Panc1 (cell line): ENCODE measurements around the gene PARP4. TPM values are rescaled to one million over a fixed set of nuclear protein-coding genes. Genes with fewer than 3 reads are reported as not detected.

Experiments
- ATAC-seq: fragments of 200-7000 bp; cut with Tn5 transposase; 2 replicates; pipeline ENCODE4 v1.9.1; 2020; ENCODE audit warnings: mild to moderate bottlenecking, moderate library complexity
- BruUV-seq: library from RNA; stranded (reverse); fragments of 400-500 nt; replicated peaks from 2 replicates; lab custom pipeline; 2021; lab: Mats Ljungman, UMichigan
- CTCF ChIA-PET: fragments of 300-600 bp; sonication (Branson Sonifier 250); formaldehyde crosslinking; loops from one replicate; lab custom pipeline; 2022; ENCODE audit warnings: antibody characterized with exemption; lab: Charles Lee
- POLR2A ChIA-PET: fragments of 300-600 bp; sonication (Branson Sonifier 250); formaldehyde crosslinking; loops from one replicate; lab custom pipeline; 2022; ENCODE audit warnings: antibody characterized with exemption; lab: Charles Lee
- DNase-seq: peaks from one replicate; pipeline ENCODE4 v3.0.0-alpha.2; 2010; ENCODE audit warnings: low read depth, low spot score
- H3K27ac ChIP-seq: 2 replicates; pipeline ENCODE4 v1.5.1; 2011; ENCODE audit warnings: mild to moderate bottlenecking, low read length, inconsistent platforms
- H3K27me3 ChIP-seq: fragments of 200-500 bp; sonication (Bioruptor generic); 2 replicates; pipeline ENCODE4 v1.6.0; 2014; ENCODE audit warnings: low read length, inconsistent platforms; ENCODE audit not compliant: control insufficient read depth, insufficient read depth
- H3K36me3 ChIP-seq: fragments of 200-500 bp; sonication (Bioruptor generic); 2 replicates; pipeline ENCODE4 v1.5.1; 2014; ENCODE audit warnings: inconsistent platforms, mild to moderate bottlenecking, low read length, moderate library complexity; ENCODE audit not compliant: control insufficient read depth, insufficient read depth
- H3K4me1 ChIP-seq: 2 replicates; pipeline ENCODE4 v1.5.1; 2011; ENCODE audit warnings: inconsistent platforms, mild to moderate bottlenecking, low read length, moderate library complexity; ENCODE audit not compliant: control insufficient read depth, insufficient read depth
- H3K4me3 ChIP-seq, 2 experiments: 2 replicates each; pipeline ENCODE4 v1.5.1; 2011 to 2012; ENCODE audit warnings: low read depth in 2 of 2, low read length in 2 of 2, mild to moderate bottlenecking in 2 of 2, inconsistent platforms in 1 of 2, moderate library complexity in 1 of 2
- H3K9me3 ChIP-seq: fragments of 200-500 bp; sonication (Bioruptor generic); 2 replicates; pipeline ENCODE4 v1.5.1; 2014; ENCODE audit warnings: low read depth, mild to moderate bottlenecking, inconsistent platforms, low read length, moderate library complexity; ENCODE audit not compliant: control insufficient read depth, insufficient read depth
- POLR2AphosphoS5 ChIP-seq: IDR thresholded peaks from 2 replicates; pipeline ENCODE4 v1.6.1; 2012; ENCODE audit warnings: mild to moderate bottlenecking, low read depth, low read length, moderate library complexity
- SIN3A ChIP-seq: IDR thresholded peaks from 2 replicates; pipeline ENCODE4 v1.6.1; 2012; ENCODE audit warnings: low read depth, mild to moderate bottlenecking, low read length, moderate library complexity, borderline replicate concordance; ENCODE audit not compliant: insufficient read depth
- TCF7L2 ChIP-seq: IDR thresholded peaks from 2 replicates; pipeline ENCODE4 v1.6.1; 2011; ENCODE audit warnings: mild to moderate bottlenecking, low read depth, low read length, inconsistent platforms
- in situ Hi-C: cut with HindIII; loops from 2 replicates; pipeline ENCODE4 v1.10.0; 2016; ENCODE audit warnings: low sequenced_read_pairs, low pct_unique_long_range_greater_than_20kb
- intact Hi-C: fragments of 100-400 bp; cut with micrococcal nuclease; formaldehyde crosslinking; loops from one replicate; pipeline ENCODE4 v1.10.0; 2022; ENCODE audit not compliant: unreplicated experiment
- total RNA-seq: library from RNA; stranded (reverse); gene quantifications from one replicate; pipeline ENCODE4 v1.2.1, GENCODE V29; 2021; ENCODE audit not compliant: unreplicated experiment
- TF ChIP-seq, protein P1 (sequence below): fragments of 450-650 bp; IDR thresholded peaks from 2 replicates; pipeline ENCODE4 v1.5.1; 2017; ENCODE audit warnings: mild to moderate bottlenecking
- TF ChIP-seq, protein P2 (sequence below), 2 experiments: IDR thresholded peaks; 2 replicates each; pipeline ENCODE4 v1.6.1; 2011 to 2012; ENCODE audit warnings: low read depth in 2 of 2, control low read depth in 1 of 2, low read length in 1 of 2, mild to moderate bottlenecking in 1 of 2, moderate library complexity in 1 of 2; ENCODE audit not compliant: insufficient read depth in 1 of 2

The PARP4 gene
- total RNA-seq, 1 experiment from 2014 or later, result 44.0 TPM

DNA sequence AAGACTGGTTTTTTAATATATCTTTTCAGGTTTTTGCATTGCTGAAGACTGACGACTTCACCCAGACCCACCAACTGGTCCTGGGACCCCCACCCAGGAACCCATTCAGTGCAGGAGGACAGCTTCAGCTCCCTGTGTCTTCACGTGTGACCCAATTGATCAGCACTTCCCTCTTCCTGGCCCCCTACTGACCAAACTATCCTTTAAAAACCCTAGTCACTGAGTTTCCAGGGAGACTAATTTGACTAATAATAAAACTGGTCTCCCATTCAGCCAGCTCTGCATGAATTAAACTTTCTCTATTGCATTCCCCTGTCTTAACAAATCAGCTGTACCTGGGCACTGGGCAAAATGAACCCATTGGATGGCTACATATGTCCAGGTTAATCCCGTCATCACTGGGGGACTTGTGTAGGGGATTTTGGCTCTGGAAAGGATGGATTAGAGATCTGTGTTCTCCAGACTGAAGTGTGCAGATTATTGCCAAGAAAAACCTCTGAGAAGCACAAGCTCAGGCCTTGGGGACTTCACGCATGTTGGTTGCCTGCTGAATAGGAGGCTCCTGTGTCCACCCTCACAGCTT lies 16.3 kb upstream of the PARP4 start:
- intact Hi-C loops (no loop called here), in situ Hi-C loops (no loop called here)
- no peak overlapping the region for H3K4me3 ChIP-seq
- H3K27me3 ChIP-seq, result peaks cover 5% of the 10 kb centered on the region
- no peaks in the 10 kb centered on the region for H3K36me3 ChIP-seq
- DNase-seq (no peak), ATAC-seq (no peak)
- no peaks in the 10 kb centered on the region for H3K4me1 ChIP-seq
- CTCF ChIA-PET, result no interaction called here
- no TSS peak for BruUV-seq
- H3K9me3 ChIP-seq, result no peaks in the 10 kb centered on the region
- TF ChIP-seq TCF7L2 (no peak), POLR2AphosphoS5 (no peak)
- TF ChIP-seq, protein P1, sequence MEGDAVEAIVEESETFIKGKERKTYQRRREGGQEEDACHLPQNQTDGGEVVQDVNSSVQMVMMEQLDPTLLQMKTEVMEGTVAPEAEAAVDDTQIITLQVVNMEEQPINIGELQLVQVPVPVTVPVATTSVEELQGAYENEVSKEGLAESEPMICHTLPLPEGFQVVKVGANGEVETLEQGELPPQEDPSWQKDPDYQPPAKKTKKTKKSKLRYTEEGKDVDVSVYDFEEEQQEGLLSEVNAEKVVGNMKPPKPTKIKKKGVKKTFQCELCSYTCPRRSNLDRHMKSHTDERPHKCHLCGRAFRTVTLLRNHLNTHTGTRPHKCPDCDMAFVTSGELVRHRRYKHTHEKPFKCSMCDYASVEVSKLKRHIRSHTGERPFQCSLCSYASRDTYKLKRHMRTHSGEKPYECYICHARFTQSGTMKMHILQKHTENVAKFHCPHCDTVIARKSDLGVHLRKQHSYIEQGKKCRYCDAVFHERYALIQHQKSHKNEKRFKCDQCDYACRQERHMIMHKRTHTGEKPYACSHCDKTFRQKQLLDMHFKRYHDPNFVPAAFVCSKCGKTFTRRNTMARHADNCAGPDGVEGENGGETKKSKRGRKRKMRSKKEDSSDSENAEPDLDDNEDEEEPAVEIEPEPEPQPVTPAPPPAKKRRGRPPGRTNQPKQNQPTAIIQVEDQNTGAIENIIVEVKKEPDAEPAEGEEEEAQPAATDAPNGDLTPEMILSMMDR, result no peak
- no peak overlapping the region for H3K27ac ChIP-seq
- POLR2A ChIA-PET, result no interaction called here

DNA sequence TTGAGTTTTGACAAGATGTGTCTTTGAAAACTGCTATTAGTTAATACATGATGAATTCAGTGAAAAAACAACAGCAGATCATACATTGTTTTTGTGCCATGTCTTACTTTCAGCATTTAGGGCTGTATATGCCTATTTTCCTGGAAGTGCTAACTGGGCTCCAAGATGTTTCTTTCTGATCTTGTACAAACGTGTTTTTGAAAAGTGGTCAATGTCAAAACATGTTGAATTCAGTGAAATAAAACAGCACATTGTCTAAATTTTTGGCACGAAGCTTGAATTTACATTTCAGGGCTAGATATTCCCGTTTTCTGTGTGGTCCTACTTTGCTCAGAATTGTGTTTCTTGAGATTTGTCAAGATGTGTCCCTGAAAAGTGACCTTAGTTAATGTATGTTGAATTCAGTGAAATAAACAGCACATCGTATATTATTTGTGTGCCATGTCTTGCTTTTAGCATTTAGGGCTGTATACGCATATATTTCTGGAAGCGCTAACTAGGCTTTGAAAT lies 14.7 kb upstream of the PARP4 start:
- H3K9me3 ChIP-seq, result no peaks in the 10 kb centered on the region
- intact Hi-C loops, result no loop called here
- DNase-seq (no peak), ATAC-seq (no peak)
- POLR2A ChIA-PET, result no interaction called here
- no peak overlapping the region for H3K27ac ChIP-seq
- no peaks in the 10 kb centered on the region for H3K4me1 ChIP-seq
- TF ChIP-seq SIN3A, result no peak
- TF ChIP-seq, protein P1, result no peak
- TF ChIP-seq POLR2AphosphoS5, result no peak
- TF ChIP-seq TCF7L2, result no peak
- TF ChIP-seq, protein P2, sequence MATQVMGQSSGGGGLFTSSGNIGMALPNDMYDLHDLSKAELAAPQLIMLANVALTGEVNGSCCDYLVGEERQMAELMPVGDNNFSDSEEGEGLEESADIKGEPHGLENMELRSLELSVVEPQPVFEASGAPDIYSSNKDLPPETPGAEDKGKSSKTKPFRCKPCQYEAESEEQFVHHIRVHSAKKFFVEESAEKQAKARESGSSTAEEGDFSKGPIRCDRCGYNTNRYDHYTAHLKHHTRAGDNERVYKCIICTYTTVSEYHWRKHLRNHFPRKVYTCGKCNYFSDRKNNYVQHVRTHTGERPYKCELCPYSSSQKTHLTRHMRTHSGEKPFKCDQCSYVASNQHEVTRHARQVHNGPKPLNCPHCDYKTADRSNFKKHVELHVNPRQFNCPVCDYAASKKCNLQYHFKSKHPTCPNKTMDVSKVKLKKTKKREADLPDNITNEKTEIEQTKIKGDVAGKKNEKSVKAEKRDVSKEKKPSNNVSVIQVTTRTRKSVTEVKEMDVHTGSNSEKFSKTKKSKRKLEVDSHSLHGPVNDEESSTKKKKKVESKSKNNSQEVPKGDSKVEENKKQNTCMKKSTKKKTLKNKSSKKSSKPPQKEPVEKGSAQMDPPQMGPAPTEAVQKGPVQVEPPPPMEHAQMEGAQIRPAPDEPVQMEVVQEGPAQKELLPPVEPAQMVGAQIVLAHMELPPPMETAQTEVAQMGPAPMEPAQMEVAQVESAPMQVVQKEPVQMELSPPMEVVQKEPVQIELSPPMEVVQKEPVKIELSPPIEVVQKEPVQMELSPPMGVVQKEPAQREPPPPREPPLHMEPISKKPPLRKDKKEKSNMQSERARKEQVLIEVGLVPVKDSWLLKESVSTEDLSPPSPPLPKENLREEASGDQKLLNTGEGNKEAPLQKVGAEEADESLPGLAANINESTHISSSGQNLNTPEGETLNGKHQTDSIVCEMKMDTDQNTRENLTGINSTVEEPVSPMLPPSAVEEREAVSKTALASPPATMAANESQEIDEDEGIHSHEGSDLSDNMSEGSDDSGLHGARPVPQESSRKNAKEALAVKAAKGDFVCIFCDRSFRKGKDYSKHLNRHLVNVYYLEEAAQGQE (IDR thresholded peaks at IDR 0.05; ENCODE audit: insufficient read depth in 1 of 2, low read depth in 2 of 2, low read length in 1 of 2), result no peak
- H3K4me3 ChIP-seq, result no peak overlapping the region
- in situ Hi-C loops, result no loop called here
- no peaks in the 10 kb centered on the region for H3K36me3 ChIP-seq
- H3K27me3 ChIP-seq, result peaks cover 5% of the 10 kb centered on the region
- BruUV-seq, result no TSS peak
- CTCF ChIA-PET, result no interaction called here
